NT2/D1 (cell line): ENCODE data around the gene OR10J1.

Source experiments
- DNase-seq: peaks from one replicate; pipeline ENCODE4 v3.0.0-alpha.2; 2011; ENCODE audit warnings: low read depth, low spot score
- H3K27me3 ChIP-seq: 2 replicates; pipeline ENCODE4 v1.6.0; 2011; ENCODE audit warnings: mild to moderate bottlenecking; ENCODE audit not compliant: insufficient read length, insufficient read depth
- H3K36me3 ChIP-seq: 2 replicates; pipeline ENCODE4 v1.6.1; 2011; ENCODE audit warnings: mild to moderate bottlenecking, low read length, mixed read lengths; ENCODE audit not compliant: insufficient read depth, insufficient read length
- H3K4me1 ChIP-seq: 2 replicates; pipeline ENCODE4 v1.5.1; 2011; ENCODE audit not compliant: insufficient read depth, insufficient read length
- H3K4me3 ChIP-seq: 2 replicates; pipeline ENCODE4 v1.5.1; 2011; ENCODE audit warnings: low read depth; ENCODE audit not compliant: insufficient read length
- H3K9ac ChIP-seq: 2 replicates; pipeline ENCODE4 v1.6.0; 2011; ENCODE audit warnings: low read depth; ENCODE audit not compliant: insufficient read length
- H3K9me3 ChIP-seq: 2 replicates; pipeline ENCODE4 v1.5.1; 2011; ENCODE audit warnings: mild to moderate bottlenecking, low read length; ENCODE audit not compliant: insufficient read depth
- SUZ12 ChIP-seq: IDR thresholded peaks from 2 replicates; pipeline ENCODE4 v1.6.1; 2011; ENCODE audit not compliant: insufficient read length, insufficient read depth; ENCODE audit errors: extremely low read depth
- YY1 ChIP-seq: IDR thresholded peaks from 2 replicates; pipeline ENCODE4 v1.6.1; 2011; ENCODE audit not compliant: insufficient read length, insufficient read depth
- ZNF274 ChIP-seq: IDR thresholded peaks from 2 replicates; pipeline ENCODE4 v1.6.1; 2011; ENCODE audit warnings: mild to moderate bottlenecking, low read depth, low read length

OR10J1 gene

DNA sequence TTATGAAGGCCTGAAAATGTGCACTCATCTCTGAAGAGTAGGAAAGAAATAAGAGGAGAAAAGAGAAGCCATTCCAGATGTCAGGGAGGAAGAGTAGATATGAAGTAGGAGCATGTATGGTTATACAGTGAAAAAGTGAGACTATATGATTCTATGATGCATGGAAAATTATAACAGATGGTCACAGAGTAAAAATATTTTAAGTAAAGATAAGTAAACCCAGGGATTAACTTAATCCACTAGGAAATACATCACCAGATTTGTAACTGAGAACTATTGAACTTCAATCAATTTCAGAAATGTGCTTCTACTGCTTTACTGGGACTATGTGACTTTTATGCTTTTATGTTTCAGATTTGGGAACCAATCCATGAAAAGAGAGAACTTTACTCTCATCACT, at the start of gene OR10J1:
OR10J1 (plus strand) TSS at position 301 of the 400 bp plus-strand sequence; CDS start at position 371, 70 bp downstream.
- TF ChIP-seq YY1 (no peak), ZNF274 (no peak), SUZ12 (no peak)

DNA sequence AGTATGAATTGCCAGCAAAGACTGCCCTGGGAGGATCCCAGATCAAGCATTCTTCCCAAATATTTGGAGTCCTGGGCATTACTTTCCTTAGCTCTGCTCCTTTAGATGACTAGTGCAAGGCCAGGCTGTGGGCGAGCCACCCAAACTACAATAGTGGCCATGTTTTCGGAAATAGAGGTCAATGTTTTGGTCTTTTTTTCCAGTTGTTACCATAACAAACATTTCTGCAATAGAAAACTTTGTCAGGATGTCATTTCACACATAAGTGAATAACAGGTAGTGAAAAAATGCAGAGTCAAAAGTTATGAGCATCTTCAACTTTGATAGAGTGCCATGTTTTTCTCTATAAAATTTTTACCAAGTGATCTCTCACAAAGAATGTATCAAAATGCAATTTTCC, 32.7 kb upstream of the OR10J1 start:
- Histone ChIP-seq H3K4me3 (no peak overlapping the region), H3K9me3 (no peaks in the 10 kb centered on the region), H3K36me3 (no peaks in the 10 kb centered on the region), H3K9ac (no peak overlapping the region), H3K4me1 (no peaks in the 10 kb centered on the region), H3K27me3 (no peaks in the 10 kb centered on the region)
- TF ChIP-seq SUZ12 (no peak), ZNF274 (no peak), YY1 (no peak)
- no peak for DNase-seq

More for the DNA sequence above, at the start of gene OR10J1:
- no peak for DNase-seq
- Histone ChIP-seq H3K9me3 (no peaks in the 10 kb centered on the region), H3K36me3 (no peaks in the 10 kb centered on the region), H3K27me3 (no peaks in the 10 kb centered on the region), H3K4me3 (no peak within 1 kb of the TSS), H3K9ac (no peak within 1 kb of the TSS), H3K4me1 (no peaks in the 10 kb centered on the region)

- H3K9ac ChIP-seq: no peak overlapping the region
- TF ChIP-seq ZNF274 (no peak), YY1 (no peak), SUZ12 (no peak)
- H3K9me3 ChIP-seq: no peaks in the 10 kb centered on the region
- no peak overlapping the region for H3K4me3 ChIP-seq
- H3K4me1 ChIP-seq: no peaks in the 10 kb centered on the region
- H3K36me3 ChIP-seq: no peaks in the 10 kb centered on the region
- H3K27me3 ChIP-seq: no peaks in the 10 kb centered on the region
- DNase-seq: no peak
These were observed 30.6 kb upstream of the OR10J1 start for GRCh38 chr1:159408862-159409400.

DNA sequence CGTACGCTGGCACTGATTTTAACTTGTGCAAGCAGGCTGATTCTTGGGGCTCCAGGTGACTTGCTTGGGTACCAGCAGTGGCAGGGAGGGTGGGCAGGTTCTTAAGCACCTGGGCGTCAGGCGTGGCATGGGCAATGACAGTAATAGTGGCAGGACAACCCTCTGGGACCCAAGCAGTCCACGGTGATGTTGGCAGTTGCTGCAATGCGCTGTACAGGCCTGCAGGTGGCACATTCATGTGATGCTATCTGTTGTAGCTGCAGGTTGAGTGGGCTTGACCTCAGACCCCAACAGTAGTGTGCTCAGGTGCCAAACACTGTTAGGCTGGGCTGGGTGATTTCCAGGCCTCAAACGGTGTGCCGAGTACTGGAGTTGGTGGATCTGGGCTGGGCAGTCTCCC, 17.7 kb upstream of the OR10J1 start:
- H3K4me1 ChIP-seq: no peaks in the 10 kb centered on the region
- H3K36me3 ChIP-seq: no peaks in the 10 kb centered on the region
- peaks cover 10% of the 10 kb centered on the region; the same call in 1 of the 2 replicates for H3K9me3 ChIP-seq
- DNase-seq: peak; percentile 6
- H3K4me3 ChIP-seq: no peak overlapping the region
- H3K27me3 ChIP-seq: no peaks in the 10 kb centered on the region
- no peak overlapping the region for H3K9ac ChIP-seq
- TF ChIP-seq YY1: no peak
- no peak for TF ChIP-seq ZNF274
- no peak for TF ChIP-seq SUZ12

DNA sequence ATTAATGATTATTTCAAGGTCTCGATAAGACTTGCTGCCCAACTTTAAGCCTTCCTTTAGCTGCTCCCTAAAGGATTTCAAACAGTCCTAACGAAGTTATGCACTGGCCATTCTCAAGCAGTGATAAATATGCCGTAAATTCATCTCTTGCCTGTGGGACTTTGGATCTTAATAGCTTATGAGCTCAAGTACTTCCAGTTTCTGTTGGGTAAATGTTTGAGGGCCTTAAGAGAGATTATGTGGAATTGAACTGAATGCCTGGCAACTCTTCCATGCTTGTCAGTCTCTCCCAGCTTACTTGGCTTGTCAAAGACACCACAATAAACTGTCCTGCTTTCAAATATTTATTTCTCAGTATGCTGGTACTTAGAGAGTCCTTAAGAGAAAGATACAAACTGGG, 11.0 kb upstream of the OR10J1 start:
- TF ChIP-seq SUZ12 (no peak), YY1 (no peak), ZNF274 (no peak)
- no peak for DNase-seq
- no peak overlapping the region for H3K9ac ChIP-seq
- H3K4me3 ChIP-seq: no peak overlapping the region
- no peaks in the 10 kb centered on the region for H3K36me3 ChIP-seq
- H3K4me1 ChIP-seq: no peaks in the 10 kb centered on the region
- no peaks in the 10 kb centered on the region for H3K9me3 ChIP-seq
- H3K27me3 ChIP-seq: no peaks in the 10 kb centered on the region

DNA sequence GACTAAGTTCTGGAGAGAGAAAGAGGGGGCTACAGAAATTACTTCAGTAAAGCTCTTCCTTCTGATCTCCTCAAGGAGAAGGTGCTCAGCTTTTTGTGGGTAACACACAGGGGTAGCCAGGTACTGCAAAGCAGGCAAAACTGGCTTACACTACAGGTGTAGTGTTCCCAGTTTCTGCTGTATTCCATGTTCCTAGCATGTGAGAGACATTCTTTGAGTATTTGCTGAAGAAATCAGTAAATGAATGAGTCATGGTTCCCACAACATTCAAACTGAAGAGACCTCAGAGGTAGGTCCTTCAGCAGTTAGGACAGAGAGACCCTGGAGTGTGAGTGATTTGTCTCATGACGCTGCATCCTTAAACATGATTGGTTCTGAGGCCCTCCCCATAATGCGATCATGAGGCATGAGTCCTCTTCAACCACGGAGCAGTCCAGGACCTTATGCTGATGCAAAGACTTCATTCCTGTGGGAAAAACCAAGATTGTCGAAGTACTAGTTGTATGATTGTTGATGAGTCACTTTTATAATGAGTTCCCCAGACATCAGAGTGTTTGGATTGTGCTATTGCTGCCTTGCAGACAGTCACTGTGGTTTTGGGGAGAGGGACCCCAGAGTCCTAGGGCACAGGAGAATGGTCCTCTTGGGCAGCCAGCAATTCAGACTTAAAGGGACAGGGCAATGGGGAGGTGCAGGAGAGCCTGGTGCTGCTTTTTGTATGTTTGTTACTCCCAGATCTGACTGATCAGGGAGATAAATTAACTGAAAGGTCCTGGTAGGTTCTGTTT, 10.3 kb upstream of the OR10J1 start:
- H3K36me3 ChIP-seq: no peaks in the 10 kb centered on the region
- TF ChIP-seq YY1: no peak
- no peak for TF ChIP-seq ZNF274
- TF ChIP-seq SUZ12: no peak
- no peaks in the 10 kb centered on the region for H3K27me3 ChIP-seq
- no peak for DNase-seq
- no peak overlapping the region for H3K4me3 ChIP-seq
- H3K9ac ChIP-seq: no peak overlapping the region
- no peaks in the 10 kb centered on the region for H3K4me1 ChIP-seq
- H3K9me3 ChIP-seq: no peaks in the 10 kb centered on the region

- Histone ChIP-seq H3K9me3 (no peaks in the 10 kb centered on the region), H3K27me3 (no peaks in the 10 kb centered on the region), H3K36me3 (no peaks in the 10 kb centered on the region), H3K9ac (no peak overlapping the region), H3K4me3 (no peak overlapping the region), H3K4me1 (no peaks in the 10 kb centered on the region)
- no peak for DNase-seq
- TF ChIP-seq YY1 (no peak), ZNF274 (no peak), SUZ12 (no peak)
These were observed 8.5 kb upstream of the OR10J1 start for GRCh38 chr1:159430985-159431384.

GRCh38 chr1:159431904-159432303, 7.6 kb upstream of the OR10J1 start, which contains the start of gene OR10J4:
OR10J4 (plus strand) TSS chr1:159432204.
- TF ChIP-seq SUZ12: no peak
- no peak for TF ChIP-seq YY1
- no peak for TF ChIP-seq ZNF274
- Histone ChIP-seq H3K36me3 (no peaks in the 10 kb centered on the region), H3K9ac (no peak within 1 kb of the TSS), H3K27me3 (no peaks in the 10 kb centered on the region), H3K9me3 (no peaks in the 10 kb centered on the region), H3K4me1 (no peaks in the 10 kb centered on the region), H3K4me3 (no peak within 1 kb of the TSS)
- no peak for DNase-seq
